C4-2B (cell line): ENCODE results near the gene DBR1.
A peak's percentile ranks its signal among the peaks of the same experiment; 100 is the strongest.

Experiments used
- H3K27ac ChIP-seq: fragments of 450-650 bp; 2 replicates; pipeline ENCODE4 v1.5.1; 2017
- ZFX ChIP-seq: fragments of 450-650 bp; IDR thresholded peaks from 2 replicates; pipeline ENCODE4 v1.6.1; 2017
- TF ChIP-seq, protein P1 (sequence below): fragments of 450-650 bp; conservative IDR thresholded peaks from 2 replicates; pipeline ENCODE4 v1.5.1; 2017; ENCODE audit warnings: mild to moderate bottlenecking

Gene DBR1, protein sequence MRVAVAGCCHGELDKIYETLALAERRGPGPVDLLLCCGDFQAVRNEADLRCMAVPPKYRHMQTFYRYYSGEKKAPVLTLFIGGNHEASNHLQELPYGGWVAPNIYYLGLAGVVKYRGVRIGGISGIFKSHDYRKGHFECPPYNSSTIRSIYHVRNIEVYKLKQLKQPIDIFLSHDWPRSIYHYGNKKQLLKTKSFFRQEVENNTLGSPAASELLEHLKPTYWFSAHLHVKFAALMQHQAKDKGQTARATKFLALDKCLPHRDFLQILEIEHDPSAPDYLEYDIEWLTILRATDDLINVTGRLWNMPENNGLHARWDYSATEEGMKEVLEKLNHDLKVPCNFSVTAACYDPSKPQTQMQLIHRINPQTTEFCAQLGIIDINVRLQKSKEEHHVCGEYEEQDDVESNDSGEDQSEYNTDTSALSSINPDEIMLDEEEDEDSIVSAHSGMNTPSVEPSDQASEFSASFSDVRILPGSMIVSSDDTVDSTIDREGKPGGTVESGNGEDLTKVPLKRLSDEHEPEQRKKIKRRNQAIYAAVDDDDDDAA

DNA sequence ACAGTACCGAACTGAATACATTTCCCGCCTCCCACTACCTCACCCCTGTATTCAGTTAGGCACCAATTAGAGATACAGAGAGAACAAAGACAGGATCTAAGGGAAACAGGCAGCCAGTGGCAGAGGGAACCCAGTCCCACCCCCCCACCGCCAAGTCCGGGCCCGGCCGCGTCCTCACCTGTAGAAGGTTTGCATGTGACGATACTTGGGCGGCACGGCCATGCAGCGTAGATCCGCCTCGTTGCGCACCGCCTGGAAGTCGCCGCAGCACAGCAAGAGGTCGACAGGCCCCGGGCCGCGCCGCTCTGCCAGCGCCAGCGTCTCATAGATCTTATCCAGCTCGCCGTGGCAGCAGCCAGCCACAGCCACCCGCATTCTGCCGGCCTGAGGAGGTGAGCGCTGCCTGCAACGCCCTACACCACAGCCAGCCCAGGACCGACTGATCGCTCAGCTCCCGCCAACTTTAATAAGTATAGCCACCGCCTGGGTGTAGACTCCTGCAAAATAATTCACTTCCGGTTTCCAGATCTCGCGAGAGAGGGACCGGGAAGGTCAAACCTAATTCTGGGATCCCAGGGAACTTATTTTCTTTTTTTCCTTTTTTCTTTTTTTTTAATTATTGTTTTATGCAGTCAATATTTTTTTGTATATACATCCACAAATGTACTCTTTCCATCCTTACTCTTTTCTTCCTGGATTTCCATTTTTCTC, at the start of gene DBR1:
Gene DBR1, minus strand, starts transcription at position 501 of the 711 bp plus-strand sequence. Its CDS starts 126 bp downstream, at position 375.
- peak within 1 kb of the TSS; percentile 83 for H3K27ac ChIP-seq
- TF ChIP-seq ZFX, result peak; percentile 89
- TF ChIP-seq, protein P1, sequence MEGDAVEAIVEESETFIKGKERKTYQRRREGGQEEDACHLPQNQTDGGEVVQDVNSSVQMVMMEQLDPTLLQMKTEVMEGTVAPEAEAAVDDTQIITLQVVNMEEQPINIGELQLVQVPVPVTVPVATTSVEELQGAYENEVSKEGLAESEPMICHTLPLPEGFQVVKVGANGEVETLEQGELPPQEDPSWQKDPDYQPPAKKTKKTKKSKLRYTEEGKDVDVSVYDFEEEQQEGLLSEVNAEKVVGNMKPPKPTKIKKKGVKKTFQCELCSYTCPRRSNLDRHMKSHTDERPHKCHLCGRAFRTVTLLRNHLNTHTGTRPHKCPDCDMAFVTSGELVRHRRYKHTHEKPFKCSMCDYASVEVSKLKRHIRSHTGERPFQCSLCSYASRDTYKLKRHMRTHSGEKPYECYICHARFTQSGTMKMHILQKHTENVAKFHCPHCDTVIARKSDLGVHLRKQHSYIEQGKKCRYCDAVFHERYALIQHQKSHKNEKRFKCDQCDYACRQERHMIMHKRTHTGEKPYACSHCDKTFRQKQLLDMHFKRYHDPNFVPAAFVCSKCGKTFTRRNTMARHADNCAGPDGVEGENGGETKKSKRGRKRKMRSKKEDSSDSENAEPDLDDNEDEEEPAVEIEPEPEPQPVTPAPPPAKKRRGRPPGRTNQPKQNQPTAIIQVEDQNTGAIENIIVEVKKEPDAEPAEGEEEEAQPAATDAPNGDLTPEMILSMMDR, result no peak

DNA sequence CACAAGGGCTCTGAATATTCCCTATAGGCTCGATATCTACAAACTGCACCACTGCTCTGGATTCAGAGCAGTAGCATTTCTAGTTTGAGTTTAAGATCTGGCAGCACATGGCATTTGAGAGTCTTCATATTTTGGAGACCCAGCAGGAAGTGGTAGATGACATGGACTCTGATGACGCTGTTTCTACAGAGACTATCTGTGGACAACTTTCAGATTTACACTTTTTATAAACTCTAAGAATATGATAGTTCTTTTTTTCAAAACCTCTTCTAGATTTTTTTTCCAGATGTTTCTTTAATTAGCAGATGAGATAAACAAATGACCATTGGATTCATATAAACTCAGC, 48.2 kb upstream of the DBR1 start:
- no peak overlapping the region for H3K27ac ChIP-seq
- no peak for TF ChIP-seq ZFX
- TF ChIP-seq, protein P1, result no peak

DNA sequence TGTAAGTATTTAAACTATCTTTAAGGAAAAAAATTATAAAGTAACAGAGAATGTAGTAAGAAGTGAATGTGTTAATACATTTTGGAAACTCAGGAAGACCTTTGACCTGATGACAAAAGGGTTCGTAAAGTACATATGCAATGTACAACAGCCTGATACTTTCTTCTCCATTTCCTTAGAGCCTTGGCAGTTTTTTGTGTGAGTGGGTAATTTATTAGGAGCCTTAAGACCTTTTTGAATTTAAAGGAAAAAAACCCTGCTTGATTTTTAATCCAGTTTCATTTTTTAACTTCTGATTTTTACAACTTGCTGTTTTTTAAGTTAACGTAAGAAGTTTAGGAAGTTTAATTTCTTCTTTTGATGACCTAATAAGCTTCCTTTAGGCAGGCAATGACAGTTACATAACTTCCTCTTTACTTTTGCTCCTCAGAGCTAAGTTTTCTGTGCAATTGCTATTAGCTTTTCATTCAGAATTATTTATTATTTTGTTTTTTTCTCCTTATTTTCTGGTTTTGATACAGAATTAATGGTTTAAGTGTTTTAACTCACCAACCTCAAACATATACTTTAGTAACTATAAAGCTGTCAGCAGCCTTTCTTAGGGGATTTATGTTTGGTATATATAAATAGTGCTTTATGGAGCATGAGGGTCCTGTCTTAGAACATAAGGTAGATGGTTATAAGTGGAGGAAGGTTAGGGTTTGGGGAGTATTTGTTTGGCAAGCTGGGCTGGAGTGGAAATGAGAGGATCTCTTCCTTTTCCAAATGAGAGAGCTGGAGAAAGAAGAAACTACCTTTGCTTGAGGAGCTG, 47.6 kb upstream of the DBR1 start:
- H3K27ac ChIP-seq, result no peak overlapping the region
- TF ChIP-seq, protein P1, result no peak
- no peak for TF ChIP-seq ZFX

DNA sequence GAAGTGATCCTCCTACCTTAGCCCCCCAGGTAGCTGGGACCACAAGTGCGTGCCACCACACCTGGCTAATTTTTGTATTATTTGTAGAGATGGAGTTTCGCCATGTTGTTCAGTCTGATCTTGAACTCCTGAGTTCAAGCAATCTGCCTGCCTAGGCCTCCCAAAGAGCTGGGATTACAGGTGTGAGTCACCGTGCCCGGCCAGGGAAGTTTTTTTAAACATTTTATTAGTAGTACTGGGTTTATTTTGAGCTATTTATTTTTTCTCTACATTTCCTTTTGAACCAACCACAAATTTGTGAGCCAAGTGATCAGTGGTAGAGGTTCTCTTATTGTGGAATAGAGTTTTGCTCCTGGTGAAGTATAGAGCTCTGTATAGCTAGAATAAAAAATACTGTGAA, 46.1 kb upstream of the DBR1 start:
- TF ChIP-seq, protein P1, result no peak
- TF ChIP-seq ZFX, result no peak
- H3K27ac ChIP-seq, result no peak overlapping the region

DNA sequence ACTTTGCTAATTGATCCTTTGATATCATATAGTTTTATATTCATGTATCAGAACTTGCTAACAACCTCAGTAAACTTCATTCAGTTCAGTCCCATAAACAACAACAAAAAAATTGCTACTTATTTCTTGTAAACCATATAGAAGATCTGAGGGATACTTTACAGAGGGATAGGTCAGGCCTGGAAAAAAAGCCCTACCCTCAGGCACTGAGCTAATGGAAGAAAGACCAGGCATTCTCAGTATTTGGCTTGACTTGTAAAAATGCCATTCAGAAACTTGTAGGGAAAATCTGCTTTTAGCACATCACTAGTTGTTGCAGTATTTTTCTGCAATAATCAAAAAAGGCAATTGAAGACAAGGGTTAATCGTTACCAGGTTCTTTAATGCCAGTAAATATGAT, 45.5 kb upstream of the DBR1 start:
- H3K27ac ChIP-seq, result no peak overlapping the region
- TF ChIP-seq ZFX, result no peak
- TF ChIP-seq, protein P1, result no peak

DNA sequence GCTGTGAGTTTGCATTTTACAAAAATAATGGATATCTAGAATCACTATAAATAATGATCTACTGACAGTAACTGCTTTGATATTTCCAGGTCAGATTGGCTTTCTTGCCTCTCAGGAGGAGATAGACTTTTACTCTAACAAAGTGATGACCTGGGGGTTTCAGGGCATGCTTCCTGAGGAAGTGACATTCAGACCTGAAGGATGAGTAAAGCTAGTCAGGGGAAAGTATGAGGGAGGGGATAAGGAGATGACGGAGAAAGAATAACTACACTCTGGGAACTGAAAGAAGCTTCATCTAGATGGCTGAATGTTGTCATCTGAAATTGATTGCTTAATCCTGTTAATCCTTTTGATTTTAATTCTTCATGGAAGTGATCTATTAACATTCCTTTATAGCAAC, 44.5 kb upstream of the DBR1 start:
- no peak overlapping the region for H3K27ac ChIP-seq
- TF ChIP-seq, protein P1, result no peak
- no peak for TF ChIP-seq ZFX
